ENCODE results near the gene TTR. TPM values are rescaled to one million over a fixed set of nuclear protein-coding genes. Genes with fewer than 3 reads are reported as not detected.
A peak's percentile ranks its signal among the peaks of the same experiment; 100 is the strongest.

The TTR gene
- total and polyA plus RNA-seq, 10 donors, result 0.14 to 0.15 TPM; not detected in 8

DNA sequence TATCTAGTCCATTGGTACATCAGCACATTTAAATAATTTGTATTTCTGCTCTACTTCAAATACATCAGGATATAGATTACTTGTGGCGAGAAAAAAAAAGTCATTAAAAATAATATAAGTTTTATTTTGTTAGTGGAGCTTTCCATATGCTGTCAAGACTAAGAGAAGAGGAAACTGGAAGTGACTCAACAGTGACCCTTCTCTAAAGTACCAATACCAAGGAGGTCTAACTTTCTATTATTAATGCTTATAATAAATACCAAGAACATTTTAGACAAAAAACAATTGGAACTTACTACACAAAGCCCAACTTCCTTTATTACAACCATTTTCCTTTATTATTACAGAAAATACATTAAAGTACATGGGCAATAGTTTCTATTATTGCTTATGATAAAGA, 39.8 kb downstream of the TTR start:
- peaks cover 0 to 3% (median 0%) of the 10 kb centered on the region in 8 donors for H3K9me3 ChIP-seq
- H3K36me3 ChIP-seq, result no peaks in the 10 kb centered on the region
- no peak for DNase-seq
- no peaks in the 10 kb centered on the region for H3K27me3 ChIP-seq (replicated peaks in 1 of 7)
- H3K27ac ChIP-seq, result no peak overlapping the region
- WGBS, 5 donors, result 95 to 100% (median 95%) methylated on average over 1 of the region's 1 CpG
- TF ChIP-seq CTCF (IDR thresholded peaks at IDR 0.05 in 8 of 11, conservative IDR thresholded peaks at IDR 0.05 in 3 of 11) (no peak), POLR2AphosphoS5 (IDR thresholded peaks at IDR 0.05) (no peak), POLR2A (IDR thresholded peaks at IDR 0.05) (no peak)
- intact Hi-C loops (cut with DNase I; ENCODE audit: low total_unique reads), result no loop called here
- H3K4me3 ChIP-seq, result no peak overlapping the region
- H3K4me1 ChIP-seq, result peaks cover 0 to 15% (median 0%) of the 10 kb centered on the region in 6 donors

- no peaks in the 10 kb centered on the region for H3K36me3 ChIP-seq
- no peak for DNase-seq
- H3K4me3 ChIP-seq, result no peak overlapping the region
- H3K4me1 ChIP-seq, result peaks cover 0 to 15% (median 0%) of the 10 kb centered on the region in 6 donors
- TF ChIP-seq POLR2A (IDR thresholded peaks at IDR 0.05) (no peak), CTCF (IDR thresholded peaks at IDR 0.05 in 8 of 11, conservative IDR thresholded peaks at IDR 0.05 in 3 of 11) (no peak), POLR2AphosphoS5 (IDR thresholded peaks at IDR 0.05) (no peak)
- intact Hi-C loops (cut with DNase I; ENCODE audit: low total_unique reads), result no loop called here
- no peak overlapping the region for H3K27ac ChIP-seq
- 76 to 87% (median 84%) methylated on average over 1 of the region's 1 CpG for WGBS, 5 donors
- H3K27me3 ChIP-seq (replicated peaks in 1 of 7), result no peaks in the 10 kb centered on the region
- peaks cover 0 to 5% (median 0%) of the 10 kb centered on the region in 8 donors for H3K9me3 ChIP-seq
Observed at GRCh38 chr18:31632356-31632755, 40.7 kb downstream of the TTR start.

DNA sequence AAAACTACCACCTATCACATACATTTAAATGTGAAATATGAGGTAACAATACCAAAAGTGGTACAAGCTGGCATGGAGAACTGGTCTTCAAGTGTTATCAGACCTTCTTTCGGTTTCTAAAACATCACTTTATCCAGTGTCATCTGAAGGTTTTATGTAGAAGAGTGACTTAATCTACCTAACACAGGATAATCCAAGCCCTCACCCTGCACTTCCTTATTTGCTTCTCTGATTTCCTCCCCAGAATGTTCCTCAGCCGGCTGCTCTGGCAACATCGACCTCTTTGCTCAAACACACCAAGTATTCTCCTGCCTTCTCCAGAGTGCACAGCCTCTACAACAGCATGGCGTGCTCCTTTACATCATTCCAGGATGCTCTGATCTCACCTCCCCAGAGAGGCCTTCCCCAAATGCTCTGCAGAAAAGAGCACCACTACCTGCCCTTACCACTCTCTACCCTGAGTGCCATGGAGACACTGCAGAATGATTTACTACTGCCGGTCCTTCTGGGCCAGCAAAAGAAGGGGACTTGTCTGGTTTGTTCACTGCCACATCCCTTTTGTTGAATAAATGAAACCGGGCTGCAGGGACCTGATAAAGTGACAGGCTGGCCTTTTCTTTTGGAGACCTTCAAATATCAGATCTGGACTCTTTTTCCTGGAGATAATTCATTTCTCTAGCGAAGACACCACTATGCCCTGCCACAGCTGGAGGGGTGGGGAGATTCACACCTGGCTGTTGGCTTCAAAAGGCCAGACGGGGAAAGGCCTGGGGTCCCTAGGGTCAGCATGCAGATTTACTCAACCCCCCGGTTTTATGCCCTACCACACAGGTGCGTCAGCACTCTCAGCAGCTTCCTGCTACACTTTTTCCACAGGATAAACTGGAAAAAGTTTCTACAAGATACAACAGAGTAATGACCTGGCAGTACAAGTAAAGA, 42.0 kb downstream of the TTR start:
- Histone ChIP-seq H3K36me3 (peaks cover 0 to 5% (median 0%) of the 10 kb centered on the region in 6 donors), H3K27ac (peak overlapping the region in 3 of 8 donors; percentile 39 to 54 (median 39)), H3K4me3 (no peak overlapping the region), H3K4me1 (peaks cover 0 to 15% (median 0%) of the 10 kb centered on the region in 6 donors), H3K27me3 (replicated peaks in 1 of 7) (no peaks in the 10 kb centered on the region), H3K9me3 (peaks cover 0 to 5% (median 0%) of the 10 kb centered on the region in 8 donors)
- DNase-seq, result no peak
- no peak for TF ChIP-seq POLR2AphosphoS5 (IDR thresholded peaks at IDR 0.05)
- no peak for TF ChIP-seq POLR2A (IDR thresholded peaks at IDR 0.05)
- TF ChIP-seq CTCF (IDR thresholded peaks at IDR 0.05 in 8 of 11, conservative IDR thresholded peaks at IDR 0.05 in 3 of 11), result no peak
- 39 to 53% (median 40%) methylated on average over 10 of the region's 10 CpGs for WGBS, 5 donors
- intact Hi-C loops (cut with DNase I; ENCODE audit: low total_unique reads), result no loop called here

DNA sequence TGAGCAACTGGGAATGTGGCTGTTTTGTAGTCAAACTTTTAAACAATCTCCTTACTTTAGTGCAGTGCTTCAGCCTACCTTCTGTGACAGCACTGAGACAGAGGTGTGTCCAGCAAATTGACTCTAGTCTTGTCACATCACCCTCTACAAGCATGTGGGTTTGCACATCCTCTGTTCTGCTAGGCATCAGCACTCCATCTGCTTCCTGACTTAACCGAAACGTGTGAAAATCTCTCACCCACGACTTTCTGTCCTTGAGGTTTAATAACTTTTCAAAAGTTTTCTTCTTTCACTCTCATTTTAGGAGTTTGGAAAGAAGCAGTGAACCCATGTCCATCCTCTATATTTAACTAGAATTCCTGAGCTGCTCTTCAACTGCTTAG, 42.6 kb downstream of the TTR start:
- 5 to 24% (median 13%) methylated on average over 3 of the region's 3 CpGs for WGBS, 5 donors
- DNase-seq, result no peak
- Histone ChIP-seq H3K27me3 (replicated peaks in 1 of 7) (no peaks in the 10 kb centered on the region), H3K36me3 (peaks cover 0 to 5% (median 0%) of the 10 kb centered on the region in 6 donors), H3K9me3 (peaks cover 0 to 5% (median 0%) of the 10 kb centered on the region in 8 donors), H3K4me1 (peaks cover 0 to 15% (median 0%) of the 10 kb centered on the region in 6 donors), H3K4me3 (no peak overlapping the region), H3K27ac (peak overlapping the region in 3 of 8 donors; percentile 39 to 54 (median 39))
- intact Hi-C loops (cut with DNase I; ENCODE audit: low total_unique reads), result no loop called here
- TF ChIP-seq POLR2A (IDR thresholded peaks at IDR 0.05) (no peak), CTCF (IDR thresholded peaks at IDR 0.05 in 8 of 11, conservative IDR thresholded peaks at IDR 0.05 in 3 of 11) (no peak)

Data from spleen (tissue), 11 donors.